ENCODE results near the gene MATK. TPM values are rescaled to one million over a fixed set of nuclear protein-coding genes. Genes with fewer than 3 reads are reported as not detected.

MATK gene
- total and polyA plus RNA-seq, 2 donors (not counting 1 experiment from before 2014, with no cell fraction given), result 1.3 to 8.2 TPM

- Histone ChIP-seq H3K4me1 (ENCODE audit: control insufficient read depth in 2 of 2, insufficient read depth in 2 of 2, low read length in 2 of 2) (peaks cover 12 to 15% of the 10 kb centered on the region in 2 donors), H3K79me2 (ENCODE audit: control insufficient read depth, insufficient read depth, low read length) (no peaks in the 10 kb centered on the region), H4K20me1 (ENCODE audit: control insufficient read depth, insufficient read depth, low read length, poor library complexity, severe bottlenecking) (no peaks in the 10 kb centered on the region), H3K4me2 (replicated peaks; ENCODE audit: low read depth, low read length, poor library complexity, severe bottlenecking) (no peak overlapping the region), H3K9me3 (ENCODE audit: control extremely low read depth in 1 of 3, control insufficient read depth in 2 of 3, insufficient read depth in 1 of 3, low read length in 2 of 3) (peaks cover 1 to 22% (median 11%) of the 10 kb centered on the region in 3 donors), H3K36me3 (replicated peaks in 1 of 2; ENCODE audit: control extremely low read depth in 1 of 2, control insufficient read depth in 1 of 2, extremely low read depth in 1 of 2, insufficient read depth in 2 of 2, low read length in 1 of 2) (no peaks in the 10 kb centered on the region), H3K9ac (ENCODE audit: low read length) (no peak overlapping the region), H2AFZ (ENCODE audit: insufficient read depth, low read depth, low read length, poor library complexity, severe bottlenecking) (no peak overlapping the region), H3K27ac (ENCODE audit: low read length in 2 of 2) (no peak overlapping the region), H3K4me3 (ENCODE audit: control extremely low read depth in 1 of 5, extremely low read depth in 1 of 5, insufficient read depth in 1 of 5, low read depth in 2 of 5, low read length in 4 of 5) (no peak overlapping the region), H3K27me3 (replicated peaks in 1 of 4; ENCODE audit: control extremely low read depth in 1 of 4, control insufficient read depth in 3 of 4, insufficient read depth in 4 of 4, low read length in 3 of 4) (peaks cover 0 to 16% (median 7%) of the 10 kb centered on the region in 4 experiments)
- no peak for ATAC-seq (ENCODE audit: low read depth)
- Mint-ChIP-seq H3K27me3 (peaks cover 13% of the 10 kb centered on the region), H3K4me1 (peaks cover 17% of the 10 kb centered on the region), H3K9me3 (ENCODE audit: insufficient read depth) (peaks cover 2% of the 10 kb centered on the region), H3K4me3 (no peak overlapping the region), H3K27ac (no peak overlapping the region)
- 9% methylated on average over 3 of the region's 6 CpGs for WGBS (ENCODE audit: insufficient coverage)
- ChIA-PET POLR2A (no interaction called here), CTCF (no interaction called here)
- no peak for TF ChIP-seq EZH2 (IDR thresholded peaks at IDR 0.05; ENCODE audit: borderline replicate concordance, insufficient read depth, low read depth, low read length, poor library complexity, severe bottlenecking)
- TF ChIP-seq CTCF (IDR thresholded peaks at IDR 0.05), result no peak
- DNase-seq, result no peak
- intact Hi-C loops (cut with micrococcal nuclease), result no loop called here
Measured at GRCh38 chr19:3798137-3798536, 12.0 kb upstream of the MATK start.

- intact Hi-C loops (cut with micrococcal nuclease), result no loop called here
- ChIA-PET POLR2A (no interaction called here), CTCF (interaction anchor here (0.6 to 1.1 kb wide), 2 partner anchors 26 to 40 kb away, joined by 3 to 5 read pairs; no protein-coding TSS in a partner anchor)
- no peak overlapping the region for H3K27ac ChIP-seq (ENCODE audit: low read length in 2 of 2)
- peaks cover 1 to 19% (median 11%) of the 10 kb centered on the region in 3 donors for H3K9me3 ChIP-seq (ENCODE audit: control extremely low read depth in 1 of 3, control insufficient read depth in 2 of 3, insufficient read depth in 1 of 3, low read length in 2 of 3)
- peaks cover 10% of the 10 kb centered on the region for H3K27me3 Mint-ChIP-seq
- H3K27me3 ChIP-seq (replicated peaks in 1 of 4; ENCODE audit: control extremely low read depth in 1 of 4, control insufficient read depth in 3 of 4, insufficient read depth in 4 of 4, low read length in 3 of 4), result peaks cover 0 to 9% (median 3%) of the 10 kb centered on the region in 4 experiments
- no peak for TF ChIP-seq EZH2 (IDR thresholded peaks at IDR 0.05; ENCODE audit: borderline replicate concordance, insufficient read depth, low read depth, low read length, poor library complexity, severe bottlenecking)
- no peak for TF ChIP-seq CTCF (IDR thresholded peaks at IDR 0.05)
- ATAC-seq (ENCODE audit: low read depth) (no peak), DNase-seq (no peak)
- H4K20me1 ChIP-seq (ENCODE audit: control insufficient read depth, insufficient read depth, low read length, poor library complexity, severe bottlenecking), result no peaks in the 10 kb centered on the region
- no peak overlapping the region for H3K4me3 Mint-ChIP-seq
- no peaks in the 10 kb centered on the region for H3K36me3 ChIP-seq (replicated peaks in 1 of 2; ENCODE audit: control extremely low read depth in 1 of 2, control insufficient read depth in 1 of 2, extremely low read depth in 1 of 2, insufficient read depth in 2 of 2, low read length in 1 of 2)
- peaks cover 5 to 6% of the 10 kb centered on the region in 2 donors for H3K4me1 ChIP-seq (ENCODE audit: control insufficient read depth in 2 of 2, insufficient read depth in 2 of 2, low read length in 2 of 2)
- H3K27ac Mint-ChIP-seq, result no peak overlapping the region
- H3K4me2 ChIP-seq (replicated peaks; ENCODE audit: low read depth, low read length, poor library complexity, severe bottlenecking), result no peak overlapping the region
- WGBS (ENCODE audit: insufficient coverage), result 86% methylated on average over 1 of the region's 2 CpGs
- H3K4me1 Mint-ChIP-seq, result peaks cover 8% of the 10 kb centered on the region
- no peaks in the 10 kb centered on the region for H3K79me2 ChIP-seq (ENCODE audit: control insufficient read depth, insufficient read depth, low read length)
- no peak overlapping the region for H3K4me3 ChIP-seq (ENCODE audit: control extremely low read depth in 1 of 5, extremely low read depth in 1 of 5, insufficient read depth in 1 of 5, low read depth in 2 of 5, low read length in 4 of 5)
- H3K9ac ChIP-seq (ENCODE audit: low read length), result no peak overlapping the region
- no peak overlapping the region for H2AFZ ChIP-seq (ENCODE audit: insufficient read depth, low read depth, low read length, poor library complexity, severe bottlenecking)
- peaks cover 2% of the 10 kb centered on the region for H3K9me3 Mint-ChIP-seq (ENCODE audit: insufficient read depth)
Measured at GRCh38 chr19:3796358-3796757, 10.2 kb upstream of the MATK start.

All from B cell (primary cell).